Caco-2 (cell line): ENCODE measurements around the gene DLG2. TPM values are rescaled to one million over a fixed set of nuclear protein-coding genes. Genes with fewer than 3 reads are reported as not detected.

Experiments used
- BruUV-seq: library from RNA; stranded (reverse); fragments of 400-500 nt; replicated peaks from 2 replicates; lab custom pipeline; 2021; lab: Mats Ljungman, UMichigan
- CTCF ChIA-PET: fragments of 300-600 bp; sonication (Branson Sonifier 250); formaldehyde crosslinking; loops from one replicate; lab custom pipeline; 2022; ENCODE audit warnings: antibody characterized with exemption; lab: Charles Lee
- POLR2A ChIA-PET: fragments of 300-600 bp; sonication (Branson Sonifier 250); formaldehyde crosslinking; loops from one replicate; lab custom pipeline; 2022; ENCODE audit warnings: antibody characterized with exemption; lab: Charles Lee
- DNase-seq, 2 experiments: peaks; one replicate each; pipeline versions ENCODE4 v3.0.0 to v3.0.0-alpha.2; 2020 to 2022
- H3K27me3 ChIP-seq: replicated peaks from 2 replicates; pipeline ENCODE4 v1.6.0; 2011; ENCODE audit warnings: low read length; ENCODE audit not compliant: control insufficient read depth, insufficient read depth
- H3K36me3 ChIP-seq: 2 replicates; pipeline ENCODE4 v1.5.1; 2011; ENCODE audit warnings: low read length; ENCODE audit not compliant: control insufficient read depth, insufficient read depth
- H3K4me1 ChIP-seq: fragments of 250-450 bp; sonication (Bioruptor Pico); 2 replicates; pipeline ENCODE4 v1.5.1; 2020; ENCODE audit warnings: mild to moderate bottlenecking
- H3K4me3 ChIP-seq: 2 replicates; pipeline ENCODE4 v1.5.1; 2011; ENCODE audit warnings: low read depth, mild to moderate bottlenecking, control low read depth, low read length
- H3K9me3 ChIP-seq: fragments of 250-450 bp; sonication (Bioruptor Pico); 2 replicates; pipeline ENCODE4 v1.5.1; 2020; ENCODE audit warnings: mild to moderate bottlenecking, moderate library complexity
- H3K27ac Mint-ChIP-seq: one replicate; pipeline ENCODE4 v1.8.0; 2022; ENCODE audit warnings: mixed read lengths; ENCODE audit not compliant: unreplicated experiment
- H3K27me3 Mint-ChIP-seq: one replicate; pipeline ENCODE4 v1.8.0; 2022; ENCODE audit warnings: mixed read lengths; ENCODE audit not compliant: insufficient read depth, unreplicated experiment
- H3K36me3 Mint-ChIP-seq: one replicate; pipeline ENCODE4 v1.8.0; 2022; ENCODE audit warnings: mild to moderate bottlenecking, mixed read lengths; ENCODE audit not compliant: insufficient read depth, unreplicated experiment
- H3K4me1 Mint-ChIP-seq: one replicate; pipeline ENCODE4 v1.8.0; 2022; ENCODE audit warnings: low read depth, mixed read lengths; ENCODE audit not compliant: unreplicated experiment
- H3K4me3 Mint-ChIP-seq: one replicate; pipeline ENCODE4 v1.8.0; 2022; ENCODE audit warnings: mild to moderate bottlenecking, moderate library complexity, mixed read lengths; ENCODE audit not compliant: unreplicated experiment
- H3K9me3 Mint-ChIP-seq: one replicate; pipeline ENCODE4 v1.8.0; 2022; ENCODE audit warnings: mixed read lengths; ENCODE audit not compliant: unreplicated experiment
- intact Hi-C: fragments of 100-400 bp; cut with micrococcal nuclease; formaldehyde crosslinking; loops from one replicate; pipeline ENCODE4 v1.10.0; 2022; ENCODE audit not compliant: unreplicated experiment
- total RNA-seq: library from RNA; stranded (reverse); gene quantifications from 2 replicates; pipeline ENCODE4 v1.2.3, GENCODE V29; 2022
- TF ChIP-seq, protein P1 (sequence below), 2 experiments: fragments of 200-600 bp in 1 of 2; IDR thresholded peaks; 1 replicate in 1 of 2; 2 replicates in 1 of 2; pipeline versions ENCODE4 v1.5.1 to v1.8.0; 2011 to 2022; ENCODE audit warnings: antibody characterized with exemption in 1 of 2, control low read depth in 1 of 2, inconsistent platforms in 1 of 2, low read depth in 1 of 2, low read length in 1 of 2, mild to moderate bottlenecking in 1 of 2, moderate library complexity in 1 of 2; ENCODE audit not compliant: insufficient read depth in 1 of 2, severe bottlenecking in 1 of 2, unreplicated experiment in 1 of 2

DLG2 gene
- total RNA-seq, 1 experiment from 2014 or later = 21.6 TPM

DNA sequence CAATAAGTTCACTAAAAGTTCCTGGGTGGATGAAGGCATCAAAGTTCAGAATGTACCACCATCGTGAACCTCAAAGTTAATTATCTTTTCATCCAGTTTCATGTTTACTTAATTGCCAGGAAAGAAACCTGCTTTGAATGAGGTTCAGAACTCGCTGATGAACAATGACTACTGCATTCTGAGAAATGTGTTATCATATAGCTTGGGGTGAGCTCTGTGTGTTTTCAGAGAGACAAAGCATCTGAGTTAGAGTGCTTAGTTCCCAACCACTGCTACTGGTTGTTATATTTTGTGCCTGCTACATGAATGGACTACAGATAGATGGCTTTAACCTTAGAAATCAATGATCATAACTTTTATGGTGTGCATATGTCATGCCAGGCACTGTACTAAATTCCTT lies 1131.0 kb downstream of the DLG2 start:
- no peaks in the 10 kb centered on the region for H3K9me3 Mint-ChIP-seq
- Histone ChIP-seq H3K9me3 (no peaks in the 10 kb centered on the region), H3K27me3 (no peaks in the 10 kb centered on the region), H3K4me1 (no peaks in the 10 kb centered on the region), H3K4me3 (no peak overlapping the region), H3K36me3 (no peaks in the 10 kb centered on the region)
- ChIA-PET CTCF (no interaction called here), POLR2A (no interaction called here)
- H3K27ac Mint-ChIP-seq = no peak overlapping the region
- DNase-seq = no peak
- no peak overlapping the region for H3K4me3 Mint-ChIP-seq
- no peaks in the 10 kb centered on the region for H3K36me3 Mint-ChIP-seq
- intact Hi-C loops = no loop called here
- BruUV-seq = no TSS peak
- TF ChIP-seq, protein P1, sequence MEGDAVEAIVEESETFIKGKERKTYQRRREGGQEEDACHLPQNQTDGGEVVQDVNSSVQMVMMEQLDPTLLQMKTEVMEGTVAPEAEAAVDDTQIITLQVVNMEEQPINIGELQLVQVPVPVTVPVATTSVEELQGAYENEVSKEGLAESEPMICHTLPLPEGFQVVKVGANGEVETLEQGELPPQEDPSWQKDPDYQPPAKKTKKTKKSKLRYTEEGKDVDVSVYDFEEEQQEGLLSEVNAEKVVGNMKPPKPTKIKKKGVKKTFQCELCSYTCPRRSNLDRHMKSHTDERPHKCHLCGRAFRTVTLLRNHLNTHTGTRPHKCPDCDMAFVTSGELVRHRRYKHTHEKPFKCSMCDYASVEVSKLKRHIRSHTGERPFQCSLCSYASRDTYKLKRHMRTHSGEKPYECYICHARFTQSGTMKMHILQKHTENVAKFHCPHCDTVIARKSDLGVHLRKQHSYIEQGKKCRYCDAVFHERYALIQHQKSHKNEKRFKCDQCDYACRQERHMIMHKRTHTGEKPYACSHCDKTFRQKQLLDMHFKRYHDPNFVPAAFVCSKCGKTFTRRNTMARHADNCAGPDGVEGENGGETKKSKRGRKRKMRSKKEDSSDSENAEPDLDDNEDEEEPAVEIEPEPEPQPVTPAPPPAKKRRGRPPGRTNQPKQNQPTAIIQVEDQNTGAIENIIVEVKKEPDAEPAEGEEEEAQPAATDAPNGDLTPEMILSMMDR (IDR thresholded peaks at IDR 0.05; ENCODE audit: insufficient read depth in 1 of 2, low read depth in 1 of 2, low read length in 1 of 2, severe bottlenecking in 1 of 2, unreplicated experiment in 1 of 2) = no peak
- peaks cover 2% of the 10 kb centered on the region for H3K27me3 Mint-ChIP-seq
- H3K4me1 Mint-ChIP-seq = no peaks in the 10 kb centered on the region

DNA sequence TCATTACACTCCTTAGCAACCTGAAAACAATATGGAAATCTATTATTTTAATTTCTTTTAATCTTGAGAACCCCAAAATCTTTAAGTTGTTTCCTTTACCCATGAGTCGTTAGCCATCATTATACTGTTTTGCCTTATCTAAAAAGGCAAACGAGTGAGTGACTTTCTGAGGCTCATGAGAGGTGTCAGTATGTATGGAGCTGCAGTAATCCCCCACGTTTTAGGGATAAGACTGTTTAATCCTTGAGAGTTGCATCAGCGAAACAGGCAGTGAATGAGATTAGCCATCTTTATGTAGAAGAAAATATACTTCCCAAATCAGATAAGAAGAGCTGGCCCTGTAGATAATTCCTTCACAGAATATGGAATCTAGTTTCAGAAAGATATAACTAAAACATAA lies 1147.0 kb downstream of the DLG2 start:
- TF ChIP-seq, protein P1 (IDR thresholded peaks at IDR 0.05; ENCODE audit: insufficient read depth in 1 of 2, low read depth in 1 of 2, low read length in 1 of 2, severe bottlenecking in 1 of 2, unreplicated experiment in 1 of 2) = no peak
- Mint-ChIP-seq H3K9me3 (no peaks in the 10 kb centered on the region), H3K27me3 (peaks cover 3% of the 10 kb centered on the region), H3K36me3 (no peaks in the 10 kb centered on the region), H3K4me1 (no peaks in the 10 kb centered on the region), H3K4me3 (no peak overlapping the region), H3K27ac (no peak overlapping the region)
- no TSS peak for BruUV-seq
- ChIA-PET CTCF (no interaction called here), POLR2A (no interaction called here)
- Histone ChIP-seq H3K9me3 (no peaks in the 10 kb centered on the region), H3K27me3 (no peaks in the 10 kb centered on the region), H3K4me3 (no peak overlapping the region), H3K36me3 (no peaks in the 10 kb centered on the region), H3K4me1 (no peaks in the 10 kb centered on the region)
- intact Hi-C loops = no loop called here
- no peak for DNase-seq

DNA sequence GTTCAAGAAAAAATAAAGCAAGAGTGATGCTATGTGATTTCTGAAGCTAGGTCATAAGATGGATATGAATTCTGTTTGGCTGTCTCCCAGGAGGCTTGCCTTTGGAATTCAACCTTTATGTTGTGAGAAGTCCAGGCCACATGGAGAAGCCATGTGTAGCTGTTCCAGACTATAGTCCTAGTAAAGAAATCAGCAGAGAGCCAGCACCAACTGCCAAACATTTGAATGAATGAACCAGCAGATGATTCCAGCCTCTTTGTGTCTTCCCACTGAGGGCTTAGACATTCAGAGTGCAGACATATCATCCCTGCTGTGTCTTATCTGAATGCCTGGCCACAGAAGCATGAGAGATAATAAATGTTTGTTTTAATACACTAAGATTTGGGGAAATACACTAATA lies 1150.6 kb downstream of the DLG2 start:
- H3K36me3 ChIP-seq = no peaks in the 10 kb centered on the region
- H3K36me3 Mint-ChIP-seq = no peaks in the 10 kb centered on the region
- no peak overlapping the region for H3K27ac Mint-ChIP-seq
- no peak for DNase-seq
- no peaks in the 10 kb centered on the region for H3K9me3 Mint-ChIP-seq
- BruUV-seq = no TSS peak
- H3K4me1 Mint-ChIP-seq = no peaks in the 10 kb centered on the region
- no peaks in the 10 kb centered on the region for H3K4me1 ChIP-seq
- ChIA-PET CTCF (no interaction called here), POLR2A (no interaction called here)
- TF ChIP-seq, protein P1 (IDR thresholded peaks at IDR 0.05; ENCODE audit: insufficient read depth in 1 of 2, low read depth in 1 of 2, low read length in 1 of 2, severe bottlenecking in 1 of 2, unreplicated experiment in 1 of 2) = no peak
- no peak overlapping the region for H3K4me3 Mint-ChIP-seq
- no peak overlapping the region for H3K4me3 ChIP-seq
- H3K9me3 ChIP-seq = no peaks in the 10 kb centered on the region
- no peaks in the 10 kb centered on the region for H3K27me3 ChIP-seq
- H3K27me3 Mint-ChIP-seq = peaks cover 1% of the 10 kb centered on the region
- intact Hi-C loops = no loop called here
